ENCODE measurements around the gene CLSTN1. TPM values are rescaled to one million over a fixed set of nuclear protein-coding genes. Genes with fewer than 3 reads are reported as not detected.
A peak's percentile ranks its signal among the peaks of the same experiment; 100 is the strongest.

CLSTN1 gene
- total and polyA plus RNA-seq, 2 of the 13 experiments (the other 11 are each of a cell fraction or from before 2014, with no cell fraction given) = 19.7 to 29.8 TPM

GRCh38 chr1:9716404-9717192 lies 107.2 kb downstream of the CLSTN1 start (continued):
- TF ChIP-seq, protein P1, sequence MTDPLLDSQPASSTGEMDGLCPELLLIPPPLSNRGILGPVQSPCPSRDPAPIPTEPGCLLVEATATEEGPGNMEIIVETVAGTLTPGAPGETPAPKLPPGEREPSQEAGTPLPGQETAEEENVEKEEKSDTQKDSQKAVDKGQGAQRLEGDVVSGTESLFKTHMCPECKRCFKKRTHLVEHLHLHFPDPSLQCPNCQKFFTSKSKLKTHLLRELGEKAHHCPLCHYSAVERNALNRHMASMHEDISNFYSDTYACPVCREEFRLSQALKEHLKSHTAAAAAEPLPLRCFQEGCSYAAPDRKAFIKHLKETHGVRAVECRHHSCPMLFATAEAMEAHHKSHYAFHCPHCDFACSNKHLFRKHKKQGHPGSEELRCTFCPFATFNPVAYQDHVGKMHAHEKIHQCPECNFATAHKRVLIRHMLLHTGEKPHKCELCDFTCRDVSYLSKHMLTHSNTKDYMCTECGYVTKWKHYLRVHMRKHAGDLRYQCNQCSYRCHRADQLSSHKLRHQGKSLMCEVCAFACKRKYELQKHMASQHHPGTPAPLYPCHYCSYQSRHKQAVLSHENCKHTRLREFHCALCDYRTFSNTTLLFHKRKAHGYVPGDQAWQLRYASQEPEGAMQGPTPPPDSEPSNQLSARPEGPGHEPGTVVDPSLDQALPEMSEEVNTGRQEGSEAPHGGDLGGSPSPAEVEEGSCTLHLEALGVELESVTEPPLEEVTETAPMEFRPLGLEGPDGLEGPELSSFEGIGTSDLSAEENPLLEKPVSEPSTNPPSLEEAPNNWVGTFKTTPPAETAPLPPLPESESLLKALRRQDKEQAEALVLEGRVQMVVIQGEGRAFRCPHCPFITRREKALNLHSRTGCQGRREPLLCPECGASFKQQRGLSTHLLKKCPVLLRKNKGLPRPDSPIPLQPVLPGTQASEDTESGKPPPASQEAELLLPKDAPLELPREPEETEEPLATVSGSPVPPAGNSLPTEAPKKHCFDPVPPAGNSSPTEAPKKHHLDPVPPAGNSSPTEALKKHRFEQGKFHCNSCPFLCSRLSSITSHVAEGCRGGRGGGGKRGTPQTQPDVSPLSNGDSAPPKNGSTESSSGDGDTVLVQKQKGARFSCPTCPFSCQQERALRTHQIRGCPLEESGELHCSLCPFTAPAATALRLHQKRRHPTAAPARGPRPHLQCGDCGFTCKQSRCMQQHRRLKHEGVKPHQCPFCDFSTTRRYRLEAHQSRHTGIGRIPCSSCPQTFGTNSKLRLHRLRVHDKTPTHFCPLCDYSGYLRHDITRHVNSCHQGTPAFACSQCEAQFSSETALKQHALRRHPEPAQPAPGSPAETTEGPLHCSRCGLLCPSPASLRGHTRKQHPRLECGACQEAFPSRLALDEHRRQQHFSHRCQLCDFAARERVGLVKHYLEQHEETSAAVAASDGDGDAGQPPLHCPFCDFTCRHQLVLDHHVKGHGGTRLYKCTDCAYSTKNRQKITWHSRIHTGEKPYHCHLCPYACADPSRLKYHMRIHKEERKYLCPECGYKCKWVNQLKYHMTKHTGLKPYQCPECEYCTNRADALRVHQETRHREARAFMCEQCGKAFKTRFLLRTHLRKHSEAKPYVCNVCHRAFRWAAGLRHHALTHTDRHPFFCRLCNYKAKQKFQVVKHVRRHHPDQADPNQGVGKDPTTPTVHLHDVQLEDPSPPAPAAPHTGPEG (CRISPR knock-in tag; IDR thresholded peaks at IDR 0.05) = no peak
- TF ChIP-seq ZNF232 (CRISPR knock-in tag; IDR thresholded peaks at IDR 0.05; ENCODE audit: borderline replicate concordance) (no peak), ZNF724P (CRISPR knock-in tag; IDR thresholded peaks at IDR 0.05; ENCODE audit: borderline replicate concordance) (no peak; the same call in 1 of the 2 replicates), ZNF557 (CRISPR knock-in tag; IDR thresholded peaks at IDR 0.05) (no peak), KLF12 (CRISPR knock-in tag; IDR thresholded peaks at IDR 0.05; ENCODE audit: borderline replicate concordance) (no peak), CAMTA2 (CRISPR knock-in tag; IDR thresholded peaks at IDR 0.05; ENCODE audit: borderline replicate concordance) (no peak), ZNF235 (CRISPR knock-in tag; IDR thresholded peaks at IDR 0.05; ENCODE audit: borderline replicate concordance) (0 out of 2 replicates have a peak, but pooled peaks have one; percentile 36), ZNF501 (CRISPR knock-in tag; IDR thresholded peaks at IDR 0.05) (no peak), AHDC1 (CRISPR knock-in tag; IDR thresholded peaks at IDR 0.05; ENCODE audit: borderline replicate concordance) (no peak), CSRNP1 (CRISPR knock-in tag; IDR thresholded peaks at IDR 0.05) (no peak), ZNF567 (CRISPR knock-in tag; IDR thresholded peaks at IDR 0.05; ENCODE audit: borderline replicate concordance) (0 out of 2 replicates have a peak, but pooled peaks have one; percentile 6), KDM5B (CRISPR knock-in tag; IDR thresholded peaks at IDR 0.05; ENCODE audit: borderline replicate concordance) (peak; percentile 6; the same call in 1 of the 2 replicates), ARNT2 (CRISPR knock-in tag; IDR thresholded peaks at IDR 0.05; ENCODE audit: low read depth) (0 out of 2 replicates have a peak, but pooled peaks have one; percentile 3), ETV5 (CRISPR knock-in tag; IDR thresholded peaks at IDR 0.05; ENCODE audit: borderline replicate concordance) (no peak), SALL1 (CRISPR knock-in tag; IDR thresholded peaks at IDR 0.05) (no peak)

All from HepG2 (cell line).